CD4-positive, alpha-beta T cell treated with Interleukin-17A for 4 hours (primary cell): ENCODE results near the gene SPANXC.
"Not testable (repeated sequence)": the region's sequence is repeated elsewhere in the genome, so short reads cannot be mapped to it uniquely, and the experiment has no call there.

Experiments used
- DNase-seq: peaks from one replicate; pipeline ENCODE4 v3.0.0-alpha.2; 2020; ENCODE audit warnings: mixed read lengths

The SPANXC gene, protein sequence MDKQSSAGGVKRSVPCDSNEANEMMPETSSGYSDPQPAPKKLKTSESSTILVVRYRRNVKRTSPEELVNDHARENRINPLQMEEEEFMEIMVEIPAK

DNA sequence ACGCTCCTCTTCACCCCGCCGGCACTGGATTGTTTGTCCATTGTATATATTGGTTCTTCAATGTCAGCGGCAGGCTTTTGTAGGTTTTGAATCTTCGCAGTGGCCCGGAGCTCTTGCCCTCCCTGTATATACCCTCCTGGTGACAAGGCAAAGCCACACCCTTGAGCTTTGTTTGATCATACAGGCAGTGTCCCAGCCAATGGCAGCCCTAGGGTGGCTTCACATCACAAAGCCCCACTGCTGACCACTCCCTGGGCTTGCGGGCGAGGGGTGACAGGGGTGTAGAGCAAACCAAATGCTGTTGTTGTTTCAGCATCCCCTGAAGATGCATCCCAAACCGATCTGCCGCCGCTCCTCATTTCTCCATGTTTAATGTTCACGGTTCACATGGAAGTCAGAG lies at the start of gene SPANXC:
TSS of gene SPANXC (minus strand) at position 101 of the 400 bp plus-strand sequence. CDS start at position 41, 60 bp downstream.
- DNase-seq = not testable (repeated sequence)

DNA sequence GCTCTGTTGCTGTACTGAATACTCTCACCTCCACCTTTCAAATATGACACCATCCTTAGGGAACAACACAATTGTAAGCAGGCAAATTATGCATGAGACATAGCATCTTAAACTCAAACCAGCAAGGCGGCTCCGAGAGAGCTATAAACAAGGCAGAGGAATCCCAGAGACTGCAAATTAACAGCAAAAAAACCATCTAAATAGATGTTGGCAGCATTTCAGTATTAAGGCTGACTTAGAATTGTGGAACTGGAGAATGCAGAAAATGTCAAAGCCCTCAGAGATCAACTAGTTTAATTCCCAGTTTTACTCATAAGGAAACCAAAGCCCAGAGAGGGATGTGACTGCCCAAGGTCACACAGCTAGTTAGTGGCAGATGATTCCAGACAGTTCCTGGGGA lies 37.2 kb upstream of the SPANXC start:
- no peak for DNase-seq

- no peak for DNase-seq
Observed at GRCh38 chrX:141278306-141278705, 36.0 kb upstream of the SPANXC start.

DNA sequence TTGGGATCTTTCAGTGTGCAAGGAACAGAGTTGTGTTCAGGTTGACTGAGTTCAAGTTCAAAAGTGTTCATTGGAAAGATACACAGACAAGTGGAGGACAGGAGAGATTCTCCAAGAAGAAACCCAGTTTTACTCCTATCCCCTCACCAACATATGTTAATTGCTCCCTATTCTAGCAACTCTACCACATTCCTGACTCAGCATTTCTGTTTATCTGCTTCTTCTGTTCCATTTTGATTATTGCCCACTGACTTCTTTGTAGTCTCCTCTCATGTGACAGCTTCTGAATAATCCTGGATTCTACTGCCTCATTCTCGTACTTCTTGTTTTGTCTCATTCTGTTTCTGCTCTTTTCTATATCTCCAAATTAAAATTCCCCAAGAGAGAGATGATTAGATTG lies 15.8 kb upstream of the SPANXC start:
- no peak for DNase-seq

DNA sequence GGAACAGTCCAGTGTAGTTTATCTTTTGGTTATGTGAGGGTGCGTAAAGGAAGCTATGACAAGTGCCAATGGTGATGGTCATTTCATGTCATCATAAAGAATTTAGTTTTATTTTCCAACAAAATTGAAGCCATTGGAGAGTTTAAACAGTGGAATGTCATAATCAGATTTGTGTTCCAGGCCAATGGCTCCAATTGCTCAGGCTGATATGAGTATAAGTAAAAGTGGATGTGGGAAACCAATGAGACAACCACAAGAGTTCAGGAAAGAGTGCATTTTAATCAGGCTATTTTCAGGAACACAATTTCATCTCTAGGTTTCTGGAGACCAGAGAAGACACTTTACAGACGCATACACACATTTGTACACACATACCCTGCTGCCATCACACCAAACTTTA lies 20.7 kb downstream of the SPANXC start:
- DNase-seq = no peak

DNA sequence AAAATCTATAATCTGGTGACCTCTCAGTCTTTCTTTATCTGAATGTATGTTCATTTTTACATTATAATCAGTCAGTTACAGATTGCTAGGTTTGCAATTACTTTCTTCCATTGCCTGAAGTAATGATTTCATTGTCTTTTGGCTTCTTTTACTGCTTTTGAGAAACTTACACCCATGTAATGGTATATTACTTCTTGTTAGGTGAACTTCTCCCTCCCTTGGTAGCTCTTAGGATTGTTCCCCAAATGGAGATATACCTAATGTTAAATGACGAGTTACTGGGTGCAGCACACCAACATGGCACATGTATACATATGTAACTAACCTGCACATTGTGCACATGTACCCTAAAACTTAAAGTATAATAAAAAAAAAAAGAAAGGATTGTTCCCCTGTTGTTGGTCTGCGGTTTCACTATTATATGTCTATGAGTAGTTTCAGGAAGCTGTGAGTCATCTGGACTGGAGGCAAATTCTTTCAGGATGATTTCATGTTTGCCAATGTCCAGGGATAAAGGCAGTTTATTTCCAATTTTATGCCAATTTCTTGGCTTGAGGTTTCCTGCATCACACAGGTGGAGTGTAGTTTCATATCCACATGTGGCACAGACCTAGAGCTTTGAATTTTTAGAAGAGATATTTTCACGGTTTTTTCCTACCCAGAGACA lies 21.8 kb downstream of the SPANXC start:
- DNase-seq = no peak

DNA sequence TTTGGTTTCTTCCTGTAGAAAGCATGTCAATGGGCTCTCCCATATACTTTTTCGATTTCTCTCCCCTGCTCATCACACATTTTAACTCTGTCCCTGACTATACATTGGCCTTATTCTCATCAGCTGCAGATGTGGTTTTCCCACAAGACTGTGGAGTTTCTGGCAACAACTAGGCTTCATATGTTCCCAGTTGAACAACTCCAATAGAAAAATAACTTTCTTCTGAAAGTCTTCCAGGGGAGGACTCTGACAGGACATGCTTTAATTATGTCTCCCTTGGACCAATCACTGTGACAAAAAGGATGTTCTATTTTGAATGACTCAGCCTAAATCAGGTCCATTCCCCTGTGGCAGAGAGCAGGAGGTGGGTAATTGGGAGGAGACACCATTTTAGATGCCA lies 28.1 kb downstream of the SPANXC start:
- no peak for DNase-seq

DNA sequence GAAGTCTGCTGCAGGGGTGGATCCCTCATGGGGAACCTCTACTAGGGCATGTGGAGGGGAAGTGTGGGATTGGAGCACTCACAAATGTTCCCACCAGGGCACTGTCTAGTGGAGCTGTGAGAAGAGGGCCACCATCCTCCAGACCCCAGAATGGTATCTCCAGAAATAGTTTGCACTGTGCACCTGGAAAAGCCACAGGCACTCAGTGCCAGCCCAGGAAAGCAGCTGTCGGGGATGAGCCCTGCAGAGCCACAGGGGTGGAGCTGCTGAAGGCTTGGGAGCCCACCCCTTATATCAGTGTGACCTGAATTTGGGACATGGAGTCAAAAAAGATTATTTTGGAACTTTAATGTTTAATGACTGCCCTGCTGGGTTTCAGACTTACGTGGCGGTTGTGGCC lies 40.4 kb downstream of the SPANXC start:
- DNase-seq = no peak
